IMR-90 (cell line): Measurements from ENCODE around the gene WIPI1. TPM values are rescaled to one million over a fixed set of nuclear protein-coding genes. Genes with fewer than 3 reads are reported as not detected.

Experiments used
- ATAC-seq: fragments of 200-7000 bp; cut with Tn5 transposase; 2 replicates; pipeline ENCODE4 v1.9.1; 2020; ENCODE audit warnings: low read depth, mild to moderate bottlenecking, moderate library complexity
- BruUV-seq: library from RNA; stranded (reverse); fragments of 400-500 nt; replicated peaks from 2 replicates; lab custom pipeline; 2021; lab: Mats Ljungman, UMichigan
- CTCF ChIA-PET: fragments of 300-600 bp; formaldehyde crosslinking; extraction: SDS; loops from one replicate; lab custom pipeline; 2021; ENCODE audit warnings: antibody characterized with exemption; lab: Yijun Ruan, JAX
- POLR2A ChIA-PET: fragments of 300-600 bp; sonication (Branson Sonifier 250); formaldehyde crosslinking; loops from one replicate; lab custom pipeline; 2022; ENCODE audit warnings: antibody characterized with exemption; ENCODE audit not compliant: unreplicated experiment; lab: Charles Lee
- DNase-seq: peaks from one replicate; pipeline ENCODE4 v3.0.0; 2013
- H2AFZ ChIP-seq: replicated peaks from 2 replicates; pipeline ENCODE3; 2013; ENCODE audit warnings: low read length, mild to moderate bottlenecking; ENCODE audit not compliant: poor library complexity
- H2AK5ac ChIP-seq: 2 replicates; pipeline ENCODE4 v1.6.1; 2013; ENCODE audit warnings: low read depth, low read length, inconsistent platforms
- H2AK9ac ChIP-seq: replicated peaks from 2 replicates; pipeline ENCODE3; 2013; ENCODE audit warnings: mild to moderate bottlenecking, low read depth, low read length, moderate library complexity; ENCODE audit not compliant: poor library complexity
- H2BK120ac ChIP-seq: 2 replicates; pipeline ENCODE4 v1.6.1; 2013; ENCODE audit warnings: low read depth, low read length, inconsistent platforms
- H2BK15ac ChIP-seq: 3 replicates; pipeline ENCODE4 v1.6.1; 2013; ENCODE audit warnings: low read depth, low read length, inconsistent platforms
- H2BK20ac ChIP-seq: 2 replicates; pipeline ENCODE4 v1.6.1; 2013; ENCODE audit warnings: low read depth, mild to moderate bottlenecking, inconsistent platforms, low read length, moderate library complexity
- H2BK5ac ChIP-seq: 2 replicates; pipeline ENCODE4 v1.6.1; 2013; ENCODE audit warnings: mild to moderate bottlenecking, low read depth, low read length, inconsistent platforms; ENCODE audit not compliant: poor library complexity, severe bottlenecking
- H3K14ac ChIP-seq: replicated peaks from 2 replicates; pipeline ENCODE4 v1.6.1; 2013; ENCODE audit warnings: low read depth, low read length, inconsistent platforms
- H3K18ac ChIP-seq: 2 replicates; pipeline ENCODE4 v1.6.1; 2013; ENCODE audit warnings: low read depth, low read length, control low read depth
- H3K23ac ChIP-seq: 2 replicates; pipeline ENCODE4 v1.6.1; 2013; ENCODE audit warnings: low read depth, low read length, inconsistent platforms
- H3K27ac ChIP-seq: 2 replicates; pipeline ENCODE4 v1.5.1; 2013; ENCODE audit warnings: mild to moderate bottlenecking, control low read depth, low read length; ENCODE audit not compliant: insufficient read depth
- H3K27me3 ChIP-seq: 2 replicates; pipeline ENCODE4 v1.6.1; 2013; ENCODE audit warnings: low read length; ENCODE audit not compliant: control insufficient read depth, insufficient read depth
- H3K36me3 ChIP-seq: 2 replicates; pipeline ENCODE4 v1.6.1; 2013; ENCODE audit warnings: low read length, mixed read lengths; ENCODE audit not compliant: control insufficient read depth, insufficient read depth
- H3K4ac ChIP-seq: 2 replicates; pipeline ENCODE4 v1.6.1; 2013; ENCODE audit warnings: low read depth, low read length, inconsistent platforms
- H3K4me1 ChIP-seq: 2 replicates; pipeline ENCODE4 v1.6.1; 2013; ENCODE audit warnings: low read length, mixed read lengths; ENCODE audit not compliant: control insufficient read depth, insufficient read depth
- H3K4me2 ChIP-seq: 2 replicates; pipeline ENCODE4 v1.6.1; 2013; ENCODE audit warnings: low read depth, mild to moderate bottlenecking, control low read depth, low read length, moderate library complexity
- H3K4me3 ChIP-seq: 2 replicates; pipeline ENCODE4 v1.5.1; 2013; ENCODE audit warnings: low read depth, mild to moderate bottlenecking, control low read depth, low read length, moderate library complexity; ENCODE audit not compliant: insufficient read depth
- H3K56ac ChIP-seq: 2 replicates; pipeline ENCODE4 v1.6.1; 2013; ENCODE audit warnings: low read length, inconsistent platforms; ENCODE audit not compliant: insufficient read depth; ENCODE audit errors: extremely low read depth
- H3K79me1 ChIP-seq, 2 experiments: 2 replicates each; pipeline ENCODE4 v1.6.1; 2013; ENCODE audit warnings: low read length in 2 of 2, inconsistent platforms in 1 of 2, low read depth in 1 of 2
- H3K9ac ChIP-seq: 2 replicates; pipeline ENCODE4 v1.6.1; 2013; ENCODE audit warnings: low read depth, low read length, control low read depth
- H3K9me1 ChIP-seq: 2 replicates; pipeline ENCODE4 v1.6.1; 2013; ENCODE audit warnings: low read length, inconsistent platforms; ENCODE audit not compliant: insufficient read depth
- H3K9me3 ChIP-seq: 2 replicates; pipeline ENCODE4 v1.6.1; 2013; ENCODE audit warnings: low read length; ENCODE audit not compliant: control insufficient read depth, insufficient read depth
- H4K20me1 ChIP-seq: 2 replicates; pipeline ENCODE4 v1.6.1; 2013; ENCODE audit warnings: low read length, inconsistent platforms; ENCODE audit not compliant: insufficient read depth
- H4K5ac ChIP-seq: 2 replicates; pipeline ENCODE4 v1.6.1; 2013; ENCODE audit warnings: mild to moderate bottlenecking, low read depth, low read length, control low read depth
- H4K8ac ChIP-seq, 2 experiments: 2 replicates each; pipeline ENCODE4 v1.6.1; 2013; ENCODE audit warnings: low read depth in 2 of 2, low read length in 2 of 2, control low read depth in 1 of 2, inconsistent platforms in 1 of 2
- H4K91ac ChIP-seq: 2 replicates; pipeline ENCODE4 v1.6.1; 2013; ENCODE audit warnings: low read depth, low read length, inconsistent platforms; ENCODE audit not compliant: insufficient read depth
- BHLHE40 ChIP-seq: fragments of 150-350 bp; IDR thresholded peaks from 2 replicates; pipeline ENCODE4 v1.6.1; 2016; ENCODE audit warnings: mild to moderate bottlenecking, low read depth, low read length
- CEBPB ChIP-seq: IDR thresholded peaks from 2 replicates; pipeline ENCODE4 v1.6.1; 2012; ENCODE audit warnings: low read depth, low read length, improper control_type of control experiment
- CHD1 ChIP-seq: IDR thresholded peaks from 2 replicates; pipeline ENCODE4 v1.6.1; 2012; ENCODE audit warnings: low read depth, low read length, improper control_type of control experiment
- FOS ChIP-seq: fragments of 150-350 bp; IDR thresholded peaks from 2 replicates; pipeline ENCODE4 v1.6.1; 2016; ENCODE audit warnings: low read depth, low read length
- MAFK ChIP-seq: IDR thresholded peaks from 2 replicates; pipeline ENCODE4 v1.6.1; 2012; ENCODE audit warnings: low read depth, low read length, improper control_type of control experiment
- MAZ ChIP-seq: IDR thresholded peaks from 2 replicates; pipeline ENCODE4 v1.6.1; 2012; ENCODE audit warnings: low read depth, mild to moderate bottlenecking, low read length, improper control_type of control experiment, moderate library complexity, borderline replicate concordance
- MXI1 ChIP-seq: IDR thresholded peaks from 2 replicates; pipeline ENCODE4 v1.6.1; 2012; ENCODE audit warnings: low read depth, mild to moderate bottlenecking, low read length, moderate library complexity, borderline replicate concordance
- NFE2L2 ChIP-seq: fragments of 150-350 bp; IDR thresholded peaks from 2 replicates; pipeline ENCODE4 v1.6.1; 2016; ENCODE audit warnings: low read depth, mild to moderate bottlenecking, low read length
- POLR2A ChIP-seq: IDR thresholded peaks from 2 replicates; pipeline ENCODE4 v1.6.1; 2012; ENCODE audit warnings: mild to moderate bottlenecking, low read depth, low read length
- RAD21 ChIP-seq: IDR thresholded peaks from 2 replicates; pipeline ENCODE4 v1.6.1; 2012; ENCODE audit warnings: low read length, improper control_type of control experiment
- RCOR1 ChIP-seq: IDR thresholded peaks from 2 replicates; pipeline ENCODE4 v1.6.1; 2012; ENCODE audit warnings: mild to moderate bottlenecking, low read length, improper control_type of control experiment; ENCODE audit not compliant: insufficient replicate concordance
- RFX5 ChIP-seq: IDR thresholded peaks from 2 replicates; pipeline ENCODE4 v1.8.0; 2012; ENCODE audit warnings: low read depth, mild to moderate bottlenecking, low read length, moderate library complexity
- SMC3 ChIP-seq: fragments of 150-350 bp; IDR thresholded peaks from 2 replicates; pipeline ENCODE4 v1.6.1; 2016; ENCODE audit warnings: low read depth, mild to moderate bottlenecking, antibody characterized with exemption, low read length, moderate library complexity
- WGBS, 2 experiments: methylation state at CpG; one replicate each; pipeline versions ENCODE4 v1.1.5 to v1.1.7; 2013; ENCODE audit warnings: missing lambda C conversion rate in 2 of 2; ENCODE audit not compliant: insufficient read length in 1 of 2; ENCODE audit errors: extremely low coverage in 2 of 2; 5-methylcytosine and 5-hydroxymethylcytosine counted together
- dilution Hi-C: fragments of 300-500 bp; cut with HindIII; formaldehyde crosslinking; loops from one replicate; pipeline ENCODE4 v1.14.3; 2018; ENCODE audit warnings: low sequenced_read_pairs; ENCODE audit not compliant: unreplicated experiment
- in situ Hi-C: fragments of 300-500 bp; cut with MboI; formaldehyde crosslinking; loops from 3 replicates; pipeline ENCODE4 v1.14.3; 2019; ENCODE audit warnings: low sequenced_read_pairs, inconsistent platforms, mixed read lengths
- intact Hi-C: fragments of 100-400 bp; cut with micrococcal nuclease; formaldehyde crosslinking; loops from 2 replicates; pipeline ENCODE4 v1.10.0; 2022
- polyA plus RNA-seq, 3 experiments: library from polyadenylated mRNA; depleted of rRNA; stranded (reverse); fragments of >200 nt; gene quantifications; 2 replicates each; pipeline ENCODE4 v1.2.3, GENCODE V29; 2012; ENCODE audit warnings: low replicate concordance in 1 of 3
- total RNA-seq: library from RNA; depleted of rRNA; stranded (reverse); fragments of >200 nt; gene quantifications from 2 replicates; pipeline ENCODE4 v1.2.3, GENCODE V29; 2012
- TF ChIP-seq, protein P1 (sequence below): conservative IDR thresholded peaks from 2 replicates; pipeline ENCODE4 v1.5.1; 2012; ENCODE audit warnings: mild to moderate bottlenecking, low read depth, low read length, improper control_type of control experiment
- TF ChIP-seq, protein P2 (sequence below): fragments of 150-350 bp; IDR thresholded peaks from 2 replicates; pipeline ENCODE4 v1.6.1; 2016; ENCODE audit warnings: low read depth, mild to moderate bottlenecking, low read length, moderate library complexity, borderline replicate concordance
- TF ChIP-seq, protein P3 (sequence below): fragments of 150-350 bp; IDR thresholded peaks from 2 replicates; pipeline ENCODE4 v1.6.1; 2017; ENCODE audit warnings: mild to moderate bottlenecking, antibody characterized with exemption, low read length, low read depth

WIPI1 gene
- total and polyA plus RNA-seq, 2 of the 4 experiments (the other 2 are of a cell fraction): 78.6 to 129 TPM

DNA sequence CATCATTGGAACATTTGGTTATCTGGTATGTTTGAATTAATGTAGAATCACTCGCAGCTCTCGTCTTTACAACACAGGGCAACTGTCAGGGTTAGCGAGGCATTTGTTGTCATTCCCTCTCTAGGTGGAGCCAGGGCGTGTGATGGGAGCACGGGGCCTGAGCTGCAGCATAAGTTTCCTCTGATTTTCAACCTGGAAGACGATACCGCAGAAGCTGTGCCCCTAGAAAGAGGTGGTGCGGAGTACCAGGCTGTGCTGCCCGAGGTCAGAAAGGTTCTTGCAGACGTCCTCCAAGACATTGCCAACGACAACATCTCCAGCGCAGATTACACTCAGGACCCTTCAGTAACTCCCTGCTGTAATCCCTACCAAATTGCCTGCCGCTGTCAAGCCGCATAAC, 37.2 kb downstream of the WIPI1 start:
- Histone ChIP-seq H2BK5ac (no peak overlapping the region), H4K91ac (no peak overlapping the region), H3K27me3 (no peaks in the 10 kb centered on the region), H3K23ac (no peak overlapping the region), H3K18ac (no peak overlapping the region), H4K20me1 (no peaks in the 10 kb centered on the region), H3K9me3 (peaks cover 7% of the 10 kb centered on the region; the same call in 1 of the 2 replicates), H3K4me2 (no peak overlapping the region), H2AK5ac (no peak overlapping the region), H3K9me1 (no peaks in the 10 kb centered on the region; the same call in 1 of the 2 replicates), H2BK120ac (no peak overlapping the region), H2BK20ac (no peak overlapping the region), H3K14ac (no peak overlapping the region), H3K27ac (no peak overlapping the region), H3K4ac (no peak overlapping the region), H3K79me1 (no peaks in the 10 kb centered on the region), H2BK15ac (no peak overlapping the region), H4K5ac (no peak overlapping the region), H4K8ac (no peak overlapping the region), H2AFZ (no peak overlapping the region), H3K4me3 (no peak overlapping the region), H3K4me1 (no peaks in the 10 kb centered on the region), H2AK9ac (no peak overlapping the region), H3K36me3 (peaks cover 37% of the 10 kb centered on the region), H3K9ac (no peak overlapping the region), H3K56ac (no peak overlapping the region)
- in situ Hi-C loops: no loop called here
- WGBS, 2 experiments: 95% methylated on average over 10 of the region's 14 CpGs; no CpG with 5 or more reads in 1 of the 2 experiments
- POLR2A ChIA-PET: no interaction called here
- BruUV-seq: no TSS peak
- TF ChIP-seq, protein P1, sequence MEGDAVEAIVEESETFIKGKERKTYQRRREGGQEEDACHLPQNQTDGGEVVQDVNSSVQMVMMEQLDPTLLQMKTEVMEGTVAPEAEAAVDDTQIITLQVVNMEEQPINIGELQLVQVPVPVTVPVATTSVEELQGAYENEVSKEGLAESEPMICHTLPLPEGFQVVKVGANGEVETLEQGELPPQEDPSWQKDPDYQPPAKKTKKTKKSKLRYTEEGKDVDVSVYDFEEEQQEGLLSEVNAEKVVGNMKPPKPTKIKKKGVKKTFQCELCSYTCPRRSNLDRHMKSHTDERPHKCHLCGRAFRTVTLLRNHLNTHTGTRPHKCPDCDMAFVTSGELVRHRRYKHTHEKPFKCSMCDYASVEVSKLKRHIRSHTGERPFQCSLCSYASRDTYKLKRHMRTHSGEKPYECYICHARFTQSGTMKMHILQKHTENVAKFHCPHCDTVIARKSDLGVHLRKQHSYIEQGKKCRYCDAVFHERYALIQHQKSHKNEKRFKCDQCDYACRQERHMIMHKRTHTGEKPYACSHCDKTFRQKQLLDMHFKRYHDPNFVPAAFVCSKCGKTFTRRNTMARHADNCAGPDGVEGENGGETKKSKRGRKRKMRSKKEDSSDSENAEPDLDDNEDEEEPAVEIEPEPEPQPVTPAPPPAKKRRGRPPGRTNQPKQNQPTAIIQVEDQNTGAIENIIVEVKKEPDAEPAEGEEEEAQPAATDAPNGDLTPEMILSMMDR: no peak
- TF ChIP-seq CHD1: no peak
- no peak for TF ChIP-seq SMC3
- no peak for TF ChIP-seq MXI1
- TF ChIP-seq FOS: no peak
- TF ChIP-seq NFE2L2: no peak
- TF ChIP-seq BHLHE40: no peak
- no peak for TF ChIP-seq RFX5
- TF ChIP-seq, protein P2, sequence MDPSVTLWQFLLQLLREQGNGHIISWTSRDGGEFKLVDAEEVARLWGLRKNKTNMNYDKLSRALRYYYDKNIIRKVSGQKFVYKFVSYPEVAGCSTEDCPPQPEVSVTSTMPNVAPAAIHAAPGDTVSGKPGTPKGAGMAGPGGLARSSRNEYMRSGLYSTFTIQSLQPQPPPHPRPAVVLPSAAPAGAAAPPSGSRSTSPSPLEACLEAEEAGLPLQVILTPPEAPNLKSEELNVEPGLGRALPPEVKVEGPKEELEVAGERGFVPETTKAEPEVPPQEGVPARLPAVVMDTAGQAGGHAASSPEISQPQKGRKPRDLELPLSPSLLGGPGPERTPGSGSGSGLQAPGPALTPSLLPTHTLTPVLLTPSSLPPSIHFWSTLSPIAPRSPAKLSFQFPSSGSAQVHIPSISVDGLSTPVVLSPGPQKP: no peak
- TF ChIP-seq, protein P3, sequence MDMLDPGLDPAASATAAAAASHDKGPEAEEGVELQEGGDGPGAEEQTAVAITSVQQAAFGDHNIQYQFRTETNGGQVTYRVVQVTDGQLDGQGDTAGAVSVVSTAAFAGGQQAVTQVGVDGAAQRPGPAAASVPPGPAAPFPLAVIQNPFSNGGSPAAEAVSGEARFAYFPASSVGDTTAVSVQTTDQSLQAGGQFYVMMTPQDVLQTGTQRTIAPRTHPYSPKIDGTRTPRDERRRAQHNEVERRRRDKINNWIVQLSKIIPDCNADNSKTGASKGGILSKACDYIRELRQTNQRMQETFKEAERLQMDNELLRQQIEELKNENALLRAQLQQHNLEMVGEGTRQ: no peak
- no peak for TF ChIP-seq MAFK
- no peak for TF ChIP-seq CEBPB
- no peak for TF ChIP-seq RCOR1
- TF ChIP-seq RAD21: no peak
- TF ChIP-seq POLR2A: no peak
- no peak for TF ChIP-seq MAZ
- intact Hi-C loops: no loop called here
- CTCF ChIA-PET: interaction anchor here (1.6 kb wide), 1 partner anchor 21 kb away, joined by 4 read pairs; no protein-coding TSS in a partner anchor
- dilution Hi-C loops: no loop called here
- no peak for ATAC-seq
- DNase-seq: no peak
